B cell (primary cell): ENCODE results near the gene PIGH.
"Not testable (repeated sequence)": the region's sequence is repeated elsewhere in the genome, so short reads cannot be mapped to it uniquely, and the experiment has no call there.

Source experiments
- CTCF ChIP-seq: fragments of 200-600 bp; IDR thresholded peaks from one replicate; pipeline ENCODE4 v1.8.0; 2022; ENCODE audit warnings: antibody characterized with exemption, mild to moderate bottlenecking
- EZH2 ChIP-seq: IDR thresholded peaks from 2 replicates; pipeline ENCODE4 v1.6.1; 2012; ENCODE audit warnings: borderline replicate concordance, low read depth, mild to moderate bottlenecking, moderate library complexity, low read length; ENCODE audit not compliant: insufficient read depth, poor library complexity, severe bottlenecking

DNA sequence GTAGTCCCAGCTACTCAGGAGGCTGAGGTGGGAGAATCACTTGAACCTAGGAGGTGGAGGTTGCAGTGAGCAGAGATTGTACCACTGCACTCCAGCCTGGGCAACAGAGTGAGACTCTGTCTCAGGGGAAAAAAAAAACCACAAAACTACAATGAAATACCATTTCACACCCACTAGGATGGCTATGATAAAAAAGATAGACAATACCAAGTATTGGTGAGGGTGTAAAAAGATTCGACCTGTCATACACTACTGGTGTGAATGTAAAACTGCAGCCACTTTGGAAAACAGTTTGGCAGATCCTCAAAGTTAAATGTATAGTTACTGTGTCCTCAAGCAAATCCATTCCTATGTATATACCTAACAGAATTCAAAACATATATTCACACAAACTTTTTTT, 26.1 kb upstream of the PIGH start:
- not testable (repeated sequence) for TF ChIP-seq CTCF, EZH2
